ENCODE results near the gene NCOA6.

NCOA6 gene

GRCh38 chr20:34825530-34826362, at the start of gene NCOA6:
NCOA6 (minus strand) TSS chr20:34825651; CDS start chr20:34782355, 43,296 bp downstream.
- peak; percentile 95 for DNase-seq (ENCODE audit: low spot score)

GRCh38 chr20:34874094-34874654, 48.7 kb upstream of the NCOA6 start:
- peak; percentile 88 for DNase-seq (ENCODE audit: low spot score)

GRCh38 chr20:34873583-34874093, 48.2 kb upstream of the NCOA6 start:
- no peak for DNase-seq (ENCODE audit: low spot score)

DNA sequence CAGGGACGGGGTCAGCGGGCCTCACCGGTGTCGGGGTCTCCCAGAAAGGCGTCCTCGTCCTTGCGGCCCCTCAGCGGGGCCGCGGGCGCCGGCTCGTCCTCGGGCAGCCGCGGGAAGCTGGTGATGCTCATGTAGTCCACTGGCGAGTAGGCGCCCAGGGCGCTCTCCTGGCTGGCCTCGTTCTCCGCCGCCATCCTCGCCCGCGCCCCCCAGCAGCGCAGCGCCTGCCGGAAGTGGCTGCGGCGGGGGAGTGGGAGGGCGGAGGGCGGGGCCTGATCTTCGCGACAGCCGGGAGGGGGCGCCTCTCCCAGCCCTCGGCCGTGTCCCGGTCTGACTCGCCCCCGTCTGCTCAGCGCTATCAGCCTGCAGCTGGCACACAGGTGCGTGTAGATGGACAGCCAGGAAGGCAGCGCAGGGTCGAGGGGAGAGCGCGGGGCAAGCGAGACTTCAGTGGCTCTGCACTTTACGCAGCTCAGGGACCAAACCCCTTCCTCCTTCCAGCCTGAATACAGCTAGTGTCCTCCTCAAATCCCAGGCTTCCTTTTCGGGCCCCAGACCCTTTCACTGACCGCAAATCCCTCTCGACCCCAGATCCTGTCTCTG, 47.3 kb upstream of the NCOA6 start, which contains the start of gene GGT7:
TSS of gene GGT7 (minus strand) at position 235 of the 603 bp plus-strand sequence. CDS start at position 194, 41 bp downstream.
- DNase-seq (ENCODE audit: low spot score) = peak; percentile 90

- DNase-seq (ENCODE audit: low spot score) = no peak
These were observed 46.6 kb upstream of the NCOA6 start for GRCh38 chr20:34871966-34872621.

- no peak for DNase-seq (ENCODE audit: low spot score)
These were observed 46.0 kb upstream of the NCOA6 start for GRCh38 chr20:34871320-34871926.

DNA sequence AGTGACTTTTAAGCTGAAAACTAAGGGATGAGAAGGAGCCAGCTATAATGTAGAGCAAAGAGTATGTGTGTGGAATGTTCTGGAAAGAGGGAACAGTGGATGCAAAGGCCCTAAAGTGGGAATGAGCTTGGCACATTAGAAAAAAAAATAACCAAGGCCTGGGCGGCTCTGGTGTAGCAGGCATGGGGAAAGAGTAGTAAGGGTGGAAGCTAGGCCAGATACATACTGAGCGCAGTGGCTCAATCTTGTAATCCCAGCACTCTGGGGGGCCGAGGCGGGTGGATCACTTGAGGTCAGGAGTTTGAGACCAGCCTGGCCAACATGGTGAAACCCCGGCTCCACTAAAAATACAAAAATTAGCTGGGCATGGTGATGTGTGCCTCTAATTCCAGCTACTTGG, 38.8 kb upstream of the NCOA6 start:
- no peak for DNase-seq (ENCODE audit: low spot score)

DNA sequence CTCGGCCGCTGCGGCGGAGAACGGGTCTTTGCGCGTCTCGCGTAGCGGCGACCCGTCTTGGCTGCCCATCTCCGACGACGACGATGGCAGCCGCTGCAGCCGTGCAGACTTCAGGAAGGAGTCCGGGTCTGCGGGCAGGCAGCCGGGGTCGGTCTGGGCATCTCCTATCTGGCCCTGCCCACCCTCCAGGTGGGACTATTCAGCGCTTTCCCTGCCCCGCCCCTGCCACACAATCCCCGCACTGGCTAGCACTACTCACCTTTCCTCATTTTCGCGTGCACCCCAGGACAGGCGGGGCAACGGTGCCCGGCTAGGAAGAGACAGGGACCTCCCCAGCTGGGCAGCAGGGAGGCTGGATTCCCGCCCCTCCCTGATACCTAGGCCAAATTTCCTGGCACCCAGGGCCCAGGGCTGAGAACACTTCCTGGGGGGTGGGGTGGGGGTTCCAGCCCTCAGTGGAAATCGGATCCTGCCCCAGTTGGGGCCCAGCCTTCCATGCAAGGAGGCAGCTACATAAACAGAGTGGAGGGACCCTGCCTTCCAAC, 38.0 kb upstream of the NCOA6 start:
- DNase-seq (ENCODE audit: low spot score) = no peak

- no peak for DNase-seq (ENCODE audit: low spot score)
These were observed 37.3 kb upstream of the NCOA6 start for GRCh38 chr20:34862724-34863123.

DNA sequence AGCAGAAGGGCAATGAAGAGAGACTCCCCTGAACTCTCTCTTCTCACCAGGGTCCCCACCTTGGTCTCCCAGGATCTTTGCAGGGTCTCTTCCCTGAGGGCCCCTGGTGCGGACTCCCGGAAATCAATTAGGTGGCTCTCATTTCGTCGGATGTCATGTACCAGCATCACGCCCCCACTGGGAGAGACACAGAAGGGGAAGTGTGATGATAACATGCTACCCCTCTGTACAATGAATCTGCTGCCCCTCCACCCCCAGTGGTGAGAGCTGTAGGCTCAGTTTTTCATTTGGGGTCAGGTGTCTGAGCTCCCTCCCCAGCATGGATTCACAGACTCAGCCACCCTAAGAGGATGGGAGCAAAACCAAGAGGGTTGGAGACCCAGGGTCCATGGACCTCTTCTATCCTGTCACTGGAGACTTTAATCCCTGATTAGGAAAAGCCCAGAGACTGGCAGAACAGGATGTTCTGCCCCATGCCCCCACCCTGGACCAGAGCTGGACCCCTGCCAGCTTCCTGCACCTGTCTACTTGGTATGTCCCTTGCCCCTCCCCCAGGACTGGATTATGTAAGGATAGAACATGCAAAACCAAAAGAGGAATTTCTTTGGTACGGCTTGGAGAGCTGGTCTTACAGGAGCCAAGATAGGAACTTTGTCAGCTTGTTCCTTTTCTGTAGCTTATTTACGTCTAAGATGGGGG, 36.1 kb upstream of the NCOA6 start:
- DNase-seq (ENCODE audit: low spot score) = no peak

- no peak for DNase-seq (ENCODE audit: low spot score)
These were observed 34.5 kb upstream of the NCOA6 start for GRCh38 chr20:34859826-34860545.

DNA sequence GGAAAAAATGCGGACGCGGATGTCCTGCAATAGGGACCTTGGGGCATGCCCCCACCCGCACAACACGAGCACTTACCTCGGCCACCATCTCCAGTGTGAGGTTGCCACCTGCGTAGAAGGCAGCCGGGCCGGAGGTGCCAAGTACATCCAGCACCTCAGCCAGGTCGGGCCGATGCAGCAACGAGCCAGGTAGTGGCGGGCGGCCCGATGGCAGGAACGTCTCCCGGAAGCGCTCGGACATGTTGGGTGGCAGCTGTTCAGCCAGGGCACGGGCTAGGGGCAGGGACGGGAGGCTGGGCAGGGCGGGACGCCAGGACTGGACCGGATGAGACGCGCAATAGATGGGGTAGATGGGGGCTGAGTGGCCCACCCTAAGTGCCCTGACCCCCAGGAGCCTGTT, 33.9 kb upstream of the NCOA6 start:
- DNase-seq (ENCODE audit: low spot score) = no peak

- no peak for DNase-seq (ENCODE audit: low spot score)
These were observed 26.8 kb upstream of the NCOA6 start for GRCh38 chr20:34852298-34852697.

GRCh38 chr20:34850969-34851368, 25.5 kb upstream of the NCOA6 start:
- no peak for DNase-seq (ENCODE audit: low spot score)

- DNase-seq (ENCODE audit: low spot score) = no peak
These were observed 24.3 kb upstream of the NCOA6 start for GRCh38 chr20:34849778-34850177.

DNA sequence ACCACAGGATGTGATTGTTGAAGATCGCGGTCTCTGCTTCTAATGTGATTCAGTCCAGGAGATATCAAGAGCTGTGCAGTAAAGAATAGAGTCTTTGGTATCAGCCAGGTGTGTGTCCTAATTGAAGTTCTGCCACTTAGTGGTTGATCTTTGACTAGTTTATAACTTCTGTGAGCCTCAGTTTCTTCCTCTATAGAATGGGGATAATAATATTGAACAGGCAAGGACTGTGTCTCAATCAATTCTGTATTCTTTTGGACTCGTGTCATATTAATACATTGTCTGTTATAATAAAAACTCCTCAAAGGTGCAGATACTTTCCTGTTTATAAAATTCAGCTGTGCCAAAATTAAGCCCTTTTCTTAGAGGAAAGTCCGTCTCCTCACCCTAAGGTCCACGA, 23.1 kb upstream of the NCOA6 start:
- no peak for DNase-seq (ENCODE audit: low spot score)

GRCh38 chr20:34843421-34843820, 18.0 kb upstream of the NCOA6 start:
- no peak for DNase-seq (ENCODE audit: low spot score)

- DNase-seq (ENCODE audit: low spot score) = no peak
These were observed 16.7 kb upstream of the NCOA6 start for GRCh38 chr20:34842143-34842542.

DNA sequence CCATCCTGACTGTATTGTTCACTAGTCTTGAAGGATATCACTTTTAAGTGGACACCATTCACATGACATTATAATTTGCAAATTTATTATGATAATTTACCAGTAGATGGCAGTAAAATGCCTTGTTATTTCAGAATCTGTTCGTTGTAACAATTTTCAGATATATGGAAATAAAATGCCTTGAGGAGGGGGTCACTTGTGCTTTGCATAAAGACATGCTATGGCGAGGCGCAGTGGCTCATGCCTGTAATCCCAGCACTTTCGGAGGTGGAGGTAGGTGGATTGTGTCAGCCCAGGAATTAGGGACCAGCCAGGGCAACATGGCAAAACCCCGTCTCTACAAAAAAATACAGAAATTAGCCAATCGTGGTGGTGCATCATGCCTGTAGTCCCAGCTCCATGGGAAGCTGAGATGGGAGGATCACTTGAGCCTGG, 9.0 kb upstream of the NCOA6 start:
- DNase-seq (ENCODE audit: low spot score) = peak; percentile 37

GRCh38 chr20:34831936-34832335, 6.5 kb upstream of the NCOA6 start:
- DNase-seq (ENCODE audit: low spot score) = no peak

Data from AG08396 (cell line).